Uterus (tissue), 2 donors: Measurements from ENCODE around the gene GMPPA.

Source experiments
- CTCF ChIP-seq, 4 experiments: fragments of 200-600 bp in 2 of 4; fragments of 450-650 bp in 2 of 4; sonication (generic) in 2 of 4; IDR thresholded peaks; one replicate each; pipeline ENCODE4 v1.5.1; 2016 to 2019; ENCODE audit warnings: antibody characterized with exemption in 4 of 4, mild to moderate bottlenecking in 2 of 4, moderate library complexity in 1 of 4
- POLR2A ChIP-seq, 2 donors: fragments of 450-650 bp; IDR thresholded peaks; one replicate each; pipeline ENCODE4 v1.6.1; 2016; ENCODE audit warnings: antibody characterized with exemption in 2 of 2, mild to moderate bottlenecking in 1 of 2, moderate library complexity in 1 of 2

GRCh38 chr2:219467736-219468075 lies 31.0 kb upstream of the GMPPA start:
- TF ChIP-seq POLR2A (IDR thresholded peaks at IDR 0.05) (no peak), CTCF (IDR thresholded peaks at IDR 0.05) (no peak)
